HCT116 (cell line): ENCODE data around the gene TAB3. TPM values are rescaled to one million over a fixed set of nuclear protein-coding genes. Genes with fewer than 3 reads are reported as not detected.

Source experiments
- ATAC-seq: fragments of 200-7000 bp; cut with Tn5 transposase; 2 replicates; pipeline ENCODE4 v1.9.1; 2020; ENCODE audit warnings: mild to moderate bottlenecking, moderate library complexity
- BruUV-seq: library from RNA; stranded (reverse); fragments of 400-500 nt; replicated peaks from 2 replicates; lab custom pipeline; 2021; lab: Mats Ljungman, UMichigan
- CTCF ChIA-PET: fragments of 300-600 bp; sonication (Branson Sonifier 250); formaldehyde crosslinking; loops from one replicate; lab custom pipeline; 2021; ENCODE audit warnings: antibody characterized with exemption; lab: Charles Lee
- POLR2A ChIA-PET: fragments of 300-600, 350-600 bp; sonication (Branson Sonifier 250); formaldehyde crosslinking; loops from one replicate; lab custom pipeline; 2021; ENCODE audit warnings: antibody characterized with exemption; lab: Charles Lee
- RAD21 ChIA-PET, 2 experiments: fragments of 300-600 bp; sonication (Branson Sonifier 250); formaldehyde crosslinking; loops; one replicate each; lab custom pipeline; 2023; ENCODE audit warnings: low total read pairs in 2 of 2; ENCODE audit not compliant: uncharacterized antibody in 2 of 2, unreplicated experiment in 2 of 2, low non-redundant PET in 1 of 2; lab: Charles Lee
- DNase-seq: peaks from one replicate; pipeline ENCODE4 v3.0.0-alpha.2; 2010; ENCODE audit warnings: low read depth, low spot score
- H2AFZ ChIP-seq: fragments of 200-600 bp; shearing (Covaris generic), sonication (generic); 2 replicates; pipeline ENCODE4 v1.6.1; 2017; ENCODE audit warnings: low read depth, mixed run types, mixed read lengths, antibody characterized with exemption, low read length; ENCODE audit not compliant: poor library complexity, severe bottlenecking
- H3K27ac ChIP-seq: 2 replicates; pipeline ENCODE4 v1.5.1; 2012; ENCODE audit warnings: low read depth, low read length
- H3K27me3 ChIP-seq: fragments of 200-600 bp; sonication (generic); 2 replicates; pipeline ENCODE4 v1.6.1; 2016; ENCODE audit warnings: mixed run types, low read length, mixed read lengths; ENCODE audit not compliant: insufficient read depth
- H3K36me3 ChIP-seq, 2 experiments: fragments of 200-500 bp in 1 of 2; fragments of 200-600 bp in 1 of 2; sonication (Bioruptor generic) in 1 of 2; sonication (generic) in 1 of 2; 2 replicates each; pipeline versions ENCODE4 v1.5.1 to v1.6.1; 2014 to 2016; ENCODE audit warnings: low read length in 2 of 2, inconsistent platforms in 1 of 2, mixed read lengths in 1 of 2, mixed run types in 1 of 2; ENCODE audit not compliant: insufficient read depth in 2 of 2, control insufficient read depth in 1 of 2
- H3K4me1 ChIP-seq, 2 experiments: fragments of 200-600 bp in 1 of 2; sonication (generic) in 1 of 2; 2 replicates each; pipeline versions ENCODE4 v1.5.1 to v1.6.1; 2012 to 2017; ENCODE audit warnings: low read length in 2 of 2, inconsistent platforms in 1 of 2, mild to moderate bottlenecking in 1 of 2, mixed read lengths in 1 of 2, mixed run types in 1 of 2, moderate library complexity in 1 of 2; ENCODE audit not compliant: insufficient read depth in 2 of 2, control insufficient read depth in 1 of 2
- H3K4me2 ChIP-seq: fragments of 200-600 bp; sonication (generic); 2 replicates; pipeline ENCODE4 v1.6.1; 2017; ENCODE audit warnings: mixed run types, low read length, mixed read lengths
- H3K4me3 ChIP-seq, 2 experiments: fragments of 200-600 bp in 1 of 2; sonication (generic) in 1 of 2; replicated peaks in 1 of 2; 2 replicates each; pipeline ENCODE4 v1.5.1; 2011 to 2016; ENCODE audit warnings: low read length in 2 of 2, control low read depth in 1 of 2, low read depth in 1 of 2, mild to moderate bottlenecking in 1 of 2, mixed read lengths in 1 of 2, mixed run types in 1 of 2
- H3K79me2 ChIP-seq: fragments of 200-600 bp; sonication (generic); 2 replicates; pipeline ENCODE4 v1.6.1; 2017; ENCODE audit warnings: mild to moderate bottlenecking, mixed run types, low read length, moderate library complexity, mixed read lengths; ENCODE audit not compliant: insufficient read depth
- H3K9ac ChIP-seq: fragments of 200-600 bp; sonication (generic); 2 replicates; pipeline ENCODE4 v1.6.1; 2016; ENCODE audit warnings: low read length, mixed read lengths
- H3K9me2 ChIP-seq: fragments of 200-600 bp; sonication (generic), shearing (Covaris generic); 2 replicates; pipeline ENCODE4 v1.6.1; 2017; ENCODE audit warnings: mixed run types, mild to moderate bottlenecking, moderate library complexity; ENCODE audit not compliant: insufficient read depth
- H3K9me3 ChIP-seq, 2 experiments: fragments of 200-500 bp in 1 of 2; fragments of 200-600 bp in 1 of 2; sonication (Bioruptor generic) in 1 of 2; sonication (generic) in 1 of 2; 2 replicates each; pipeline ENCODE4 v1.6.1; 2014 to 2017; ENCODE audit warnings: low read length in 2 of 2, mixed read lengths in 2 of 2, inconsistent platforms in 1 of 2, low read depth in 1 of 2, mild to moderate bottlenecking in 1 of 2, mixed run types in 1 of 2, moderate library complexity in 1 of 2; ENCODE audit not compliant: control insufficient read depth in 1 of 2, insufficient read depth in 1 of 2
- H4K20me1 ChIP-seq: fragments of 200-600 bp; sonication (generic), shearing (Covaris generic); 2 replicates; pipeline ENCODE4 v1.6.1; 2017; ENCODE audit warnings: mixed run types, mild to moderate bottlenecking, moderate library complexity; ENCODE audit not compliant: insufficient read depth
- ATF3 ChIP-seq: IDR thresholded peaks from 2 replicates; pipeline ENCODE4 v1.6.1; 2012
- CEBPB ChIP-seq: IDR thresholded peaks from 2 replicates; pipeline ENCODE4 v1.6.1; 2012; ENCODE audit warnings: low read depth
- EGR1 ChIP-seq: IDR thresholded peaks from 2 replicates; pipeline ENCODE4 v1.6.1; 2012; ENCODE audit warnings: low read depth
- EZH2 ChIP-seq: fragments of 200-600 bp; sonication (generic); IDR thresholded peaks from 2 replicates; pipeline ENCODE4 v1.6.1; 2017; ENCODE audit warnings: antibody characterized with exemption, mixed run types
- EZH2phosphoT487 ChIP-seq: fragments of 200-600 bp; IDR thresholded peaks from 2 replicates; pipeline ENCODE4 v1.6.1; 2018; ENCODE audit warnings: antibody characterized with exemption, borderline replicate concordance
- JUND ChIP-seq: IDR thresholded peaks from 2 replicates; pipeline ENCODE4 v1.6.1; 2012
- MAX ChIP-seq: IDR thresholded peaks from 2 replicates; pipeline ENCODE4 v1.6.1; 2012
- RAD21 ChIP-seq: IDR thresholded peaks from 2 replicates; pipeline ENCODE4 v1.6.1; 2012; ENCODE audit warnings: low read depth, mild to moderate bottlenecking
- REST ChIP-seq: IDR thresholded peaks from 2 replicates; pipeline ENCODE4 v1.6.1; 2012; ENCODE audit warnings: low read depth
- SP1 ChIP-seq: IDR thresholded peaks from 2 replicates; pipeline ENCODE4 v1.6.1; 2012; ENCODE audit warnings: low read depth
- SRF ChIP-seq: IDR thresholded peaks from 2 replicates; pipeline ENCODE4 v1.6.1; 2012; ENCODE audit warnings: low read depth
- TCF7L2 ChIP-seq: IDR thresholded peaks from 2 replicates; pipeline ENCODE4 v1.7.0; 2011; ENCODE audit warnings: borderline replicate concordance, inconsistent platforms; ENCODE audit not compliant: insufficient read depth, insufficient read length; ENCODE audit errors: extremely low read depth
- YY1 ChIP-seq: IDR thresholded peaks from 2 replicates; pipeline ENCODE4 v1.6.1; 2011; ENCODE audit warnings: low read length, low read depth, moderate library complexity, mild to moderate bottlenecking; ENCODE audit not compliant: insufficient replicate concordance; ENCODE audit errors: extremely low read depth
- ZNF274 ChIP-seq: fragments of 200-500 bp; sonication (Bioruptor generic); IDR thresholded peaks from 2 replicates; pipeline ENCODE4 v1.6.1; 2014; ENCODE audit warnings: mild to moderate bottlenecking, low read depth, low read length, inconsistent platforms
- intact Hi-C: fragments of 100-400 bp; cut with micrococcal nuclease; formaldehyde crosslinking; loops from 2 replicates; pipeline ENCODE4 v1.10.0; 2022
- total RNA-seq: library from RNA; stranded (reverse); gene quantifications from one replicate; pipeline ENCODE4 v1.2.1, GENCODE V29; 2021; ENCODE audit not compliant: unreplicated experiment
- TF ChIP-seq, protein P1 (sequence below), 3 experiments: fragments of 200-600 bp in 1 of 3; sonication (generic) in 1 of 3; IDR thresholded peaks in 2 of 3; conservative IDR thresholded peaks in 1 of 3; 2 replicates each; pipeline ENCODE4 v1.5.1; 2012 to 2017; ENCODE audit warnings: low read depth in 2 of 3, low read length in 2 of 3, antibody characterized with exemption in 1 of 3, borderline replicate concordance in 1 of 3, control low read depth in 1 of 3, mild to moderate bottlenecking in 1 of 3, mixed read lengths in 1 of 3, mixed run types in 1 of 3, moderate library complexity in 1 of 3; ENCODE audit not compliant: insufficient read depth in 1 of 3

Gene TAB3
- total RNA-seq, 1 experiment from 2014 or later: 11.2 TPM

DNA sequence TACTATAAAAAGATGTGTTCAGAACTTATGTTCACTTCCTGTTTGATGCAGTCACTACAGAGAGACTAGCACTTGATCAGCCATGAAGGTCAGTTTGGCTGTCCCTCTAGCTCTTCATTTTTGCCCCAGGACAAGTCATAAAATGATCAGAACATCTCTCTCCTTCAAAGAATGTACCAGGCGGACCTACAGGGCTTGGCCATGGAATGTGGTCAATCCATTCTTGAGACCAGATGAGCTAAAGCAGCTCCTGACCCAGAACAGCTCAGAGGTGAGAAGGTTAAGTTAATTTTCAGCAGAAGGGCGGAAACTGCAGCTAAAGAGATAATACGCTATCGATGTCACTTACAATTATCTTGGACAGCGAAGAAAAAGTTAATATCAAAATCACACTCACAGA is 49.2 kb upstream of the TAB3 start:
- H3K27ac ChIP-seq: no peak overlapping the region
- no peaks in the 10 kb centered on the region for H3K36me3 ChIP-seq
- no peaks in the 10 kb centered on the region for H3K4me1 ChIP-seq
- no TSS peak for BruUV-seq
- ATAC-seq (no peak), DNase-seq (no peak)
- POLR2A ChIA-PET: no interaction called here
- H3K4me2 ChIP-seq: no peak overlapping the region
- no peaks in the 10 kb centered on the region for H4K20me1 ChIP-seq
- no peak overlapping the region for H3K9ac ChIP-seq
- H3K79me2 ChIP-seq: no peaks in the 10 kb centered on the region
- H3K4me3 ChIP-seq: no peak overlapping the region
- no peaks in the 10 kb centered on the region for H3K9me3 ChIP-seq
- TF ChIP-seq JUND (no peak), EZH2 (no peak), EZH2phosphoT487 (no peak), YY1 (no peak), ATF3 (no peak), SP1 (no peak), ZNF274 (no peak), TCF7L2 (no peak), MAX (no peak), CEBPB (no peak)
- no peaks in the 10 kb centered on the region for H3K9me2 ChIP-seq
- intact Hi-C loops: no loop called here
- H2AFZ ChIP-seq: no peak overlapping the region
- H3K27me3 ChIP-seq: no peaks in the 10 kb centered on the region
- CTCF ChIA-PET: no interaction called here
- RAD21 ChIA-PET: no interaction called here

GRCh38 chrX:30935985-30936384 is 46.9 kb upstream of the TAB3 start:
- no peak for TF ChIP-seq CEBPB
- TF ChIP-seq REST: no peak
- TF ChIP-seq EZH2: no peak
- peak; percentile 27; the same call in 1 of the 2 replicates for TF ChIP-seq RAD21
- TF ChIP-seq YY1: peak; percentile 42
- no peak for TF ChIP-seq EGR1
- TF ChIP-seq, protein P1, sequence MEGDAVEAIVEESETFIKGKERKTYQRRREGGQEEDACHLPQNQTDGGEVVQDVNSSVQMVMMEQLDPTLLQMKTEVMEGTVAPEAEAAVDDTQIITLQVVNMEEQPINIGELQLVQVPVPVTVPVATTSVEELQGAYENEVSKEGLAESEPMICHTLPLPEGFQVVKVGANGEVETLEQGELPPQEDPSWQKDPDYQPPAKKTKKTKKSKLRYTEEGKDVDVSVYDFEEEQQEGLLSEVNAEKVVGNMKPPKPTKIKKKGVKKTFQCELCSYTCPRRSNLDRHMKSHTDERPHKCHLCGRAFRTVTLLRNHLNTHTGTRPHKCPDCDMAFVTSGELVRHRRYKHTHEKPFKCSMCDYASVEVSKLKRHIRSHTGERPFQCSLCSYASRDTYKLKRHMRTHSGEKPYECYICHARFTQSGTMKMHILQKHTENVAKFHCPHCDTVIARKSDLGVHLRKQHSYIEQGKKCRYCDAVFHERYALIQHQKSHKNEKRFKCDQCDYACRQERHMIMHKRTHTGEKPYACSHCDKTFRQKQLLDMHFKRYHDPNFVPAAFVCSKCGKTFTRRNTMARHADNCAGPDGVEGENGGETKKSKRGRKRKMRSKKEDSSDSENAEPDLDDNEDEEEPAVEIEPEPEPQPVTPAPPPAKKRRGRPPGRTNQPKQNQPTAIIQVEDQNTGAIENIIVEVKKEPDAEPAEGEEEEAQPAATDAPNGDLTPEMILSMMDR (IDR thresholded peaks at IDR 0.05 in 2 of 3, conservative IDR thresholded peaks at IDR 0.05 in 1 of 3; ENCODE audit: borderline replicate concordance in 1 of 3, insufficient read depth in 1 of 3, low read depth in 2 of 3, low read length in 2 of 3): peak in 2 of 3 experiments; percentile 20 to 28; a peak in 1 of 6 replicates
- no peak for TF ChIP-seq ZNF274
- no peak for TF ChIP-seq SRF
- TF ChIP-seq EZH2phosphoT487: no peak
- POLR2A ChIA-PET: no interaction called here
- DNase-seq: peak; percentile 10
- peak; percentile 85 for ATAC-seq
- no peaks in the 10 kb centered on the region for H3K9me3 ChIP-seq
- no peak overlapping the region for H3K27ac ChIP-seq
- intact Hi-C loops: no loop called here
- BruUV-seq: no TSS peak
- no peak overlapping the region for H3K4me2 ChIP-seq
- CTCF ChIA-PET: no interaction called here
- no peaks in the 10 kb centered on the region for H3K4me1 ChIP-seq
- H3K79me2 ChIP-seq: no peaks in the 10 kb centered on the region
- H3K9ac ChIP-seq: no peak overlapping the region
- no peaks in the 10 kb centered on the region for H3K9me2 ChIP-seq
- no peaks in the 10 kb centered on the region for H3K36me3 ChIP-seq
- peak overlapping the region; percentile 61 for H2AFZ ChIP-seq
- no peak overlapping the region for H3K4me3 ChIP-seq
- RAD21 ChIA-PET: no interaction called here
- H3K27me3 ChIP-seq: no peaks in the 10 kb centered on the region
- no peaks in the 10 kb centered on the region for H4K20me1 ChIP-seq
